Astrocyte (in vitro differentiated cells and primary cell): Measurements from ENCODE around the gene BTN2A1. TPM values are rescaled to one million over a fixed set of nuclear protein-coding genes. Genes with fewer than 3 reads are reported as not detected.

Experiments
- DNase-seq: peaks from one replicate; pipeline ENCODE4 v3.0.0-alpha.2; 2010; ENCODE audit warnings: low read depth
- FAIRE-seq: peaks from 2 replicates; lab custom pipeline; 2011; peaks lifted over from hg19 to GRCh38; lab: Jason Lieb, UNC
- H2AFZ ChIP-seq: 2 replicates; pipeline ENCODE4 v1.6.0; 2012; ENCODE audit warnings: low read depth, low read length, inconsistent platforms
- H3K27ac ChIP-seq: 2 replicates; pipeline ENCODE4 v1.5.1; 2011; ENCODE audit warnings: low read depth, low read length, inconsistent platforms
- H3K27me3 ChIP-seq: 2 replicates; pipeline ENCODE4 v1.6.0; 2011; ENCODE audit warnings: low read length, inconsistent platforms; ENCODE audit not compliant: insufficient read depth
- H3K36me3 ChIP-seq: 2 replicates; pipeline ENCODE4 v1.5.1; 2011; ENCODE audit warnings: low read length, inconsistent platforms; ENCODE audit not compliant: insufficient read depth
- H3K4me1 ChIP-seq: 2 replicates; pipeline ENCODE4 v1.5.1; 2011; ENCODE audit warnings: low read length, inconsistent platforms; ENCODE audit not compliant: insufficient read depth
- H3K4me2 ChIP-seq: 2 replicates; pipeline ENCODE4 v1.6.0; 2012; ENCODE audit warnings: low read length, inconsistent platforms
- H3K4me3 ChIP-seq: 2 replicates; pipeline ENCODE4 v1.5.1; 2011; ENCODE audit warnings: low read depth, mild to moderate bottlenecking, low read length, inconsistent platforms; ENCODE audit not compliant: insufficient read depth
- H3K79me2 ChIP-seq: 2 replicates; pipeline ENCODE4 v1.6.0; 2012; ENCODE audit warnings: mild to moderate bottlenecking, low read length, inconsistent platforms; ENCODE audit not compliant: insufficient read depth
- H3K9ac ChIP-seq: 2 replicates; pipeline ENCODE4 v1.6.0; 2012; ENCODE audit warnings: mild to moderate bottlenecking, low read length, inconsistent platforms
- H3K9me3 ChIP-seq: 2 replicates; pipeline ENCODE4 v1.5.1; 2012; ENCODE audit warnings: low read depth, mild to moderate bottlenecking, low read length, inconsistent platforms; ENCODE audit not compliant: insufficient read depth
- H4K20me1 ChIP-seq: 2 replicates; pipeline ENCODE4 v1.6.0; 2012; ENCODE audit warnings: low read length, inconsistent platforms; ENCODE audit not compliant: insufficient read depth
- H3K27ac Mint-ChIP-seq: one replicate; pipeline ENCODE4 v1.8.0; 2021; ENCODE audit warnings: mild to moderate bottlenecking, mixed read lengths; ENCODE audit not compliant: unreplicated experiment
- H3K27me3 Mint-ChIP-seq: one replicate; pipeline ENCODE4 v1.8.0; 2021; ENCODE audit warnings: low read depth, mixed read lengths; ENCODE audit not compliant: unreplicated experiment
- H3K36me3 Mint-ChIP-seq: one replicate; pipeline ENCODE4 v1.8.0; 2021; ENCODE audit warnings: low read depth, mixed read lengths; ENCODE audit not compliant: unreplicated experiment
- H3K4me1 Mint-ChIP-seq: one replicate; pipeline ENCODE4 v1.8.0; 2021; ENCODE audit warnings: low read depth, mixed read lengths; ENCODE audit not compliant: unreplicated experiment
- H3K4me3 Mint-ChIP-seq: one replicate; pipeline ENCODE4 v1.8.0; 2021; ENCODE audit warnings: mild to moderate bottlenecking, moderate library complexity, mixed read lengths; ENCODE audit not compliant: unreplicated experiment
- H3K9me3 Mint-ChIP-seq: one replicate; pipeline ENCODE4 v1.8.0; 2021; ENCODE audit warnings: mild to moderate bottlenecking, mixed read lengths; ENCODE audit not compliant: unreplicated experiment
- EZH2 ChIP-seq: IDR thresholded peaks from 2 replicates; pipeline ENCODE4 v1.6.1; 2012; ENCODE audit warnings: mild to moderate bottlenecking, low read length, inconsistent platforms; ENCODE audit not compliant: insufficient read depth
- total RNA-seq: library from RNA; stranded (reverse); gene quantifications from 2 replicates; pipeline ENCODE4 v1.2.1, GENCODE V29; 2021
- TF ChIP-seq, protein P1 (sequence below): IDR thresholded peaks from 2 replicates; pipeline ENCODE4 v1.5.1; 2011; ENCODE audit warnings: low read depth, mild to moderate bottlenecking, inconsistent platforms, low read length, moderate library complexity; ENCODE audit not compliant: insufficient read depth

BTN2A1 gene
- total RNA-seq, 1 donor from 2014 or later, result 50.4 TPM

- Histone ChIP-seq H3K79me2 (peaks cover 16% of the 10 kb centered on the region), H3K4me1 (no peaks in the 10 kb centered on the region), H3K4me3 (no peak overlapping the region), H3K27ac (no peak overlapping the region), H3K27me3 (no peaks in the 10 kb centered on the region), H3K4me2 (no peak overlapping the region), H3K9me3 (no peaks in the 10 kb centered on the region), H2AFZ (no peak overlapping the region), H3K36me3 (peaks cover 29% of the 10 kb centered on the region), H3K9ac (no peak overlapping the region), H4K20me1 (no peaks in the 10 kb centered on the region)
- H3K9me3 Mint-ChIP-seq, result peaks cover 5% of the 10 kb centered on the region
- H3K36me3 Mint-ChIP-seq, result peaks cover 51% of the 10 kb centered on the region
- H3K4me1 Mint-ChIP-seq, result peaks cover 1% of the 10 kb centered on the region
- no peak overlapping the region for H3K27ac Mint-ChIP-seq
- DNase-seq (no peak), FAIRE-seq (no peak)
- H3K4me3 Mint-ChIP-seq, result no peak overlapping the region
- no peaks in the 10 kb centered on the region for H3K27me3 Mint-ChIP-seq
- no peak for TF ChIP-seq EZH2
- TF ChIP-seq, protein P1, sequence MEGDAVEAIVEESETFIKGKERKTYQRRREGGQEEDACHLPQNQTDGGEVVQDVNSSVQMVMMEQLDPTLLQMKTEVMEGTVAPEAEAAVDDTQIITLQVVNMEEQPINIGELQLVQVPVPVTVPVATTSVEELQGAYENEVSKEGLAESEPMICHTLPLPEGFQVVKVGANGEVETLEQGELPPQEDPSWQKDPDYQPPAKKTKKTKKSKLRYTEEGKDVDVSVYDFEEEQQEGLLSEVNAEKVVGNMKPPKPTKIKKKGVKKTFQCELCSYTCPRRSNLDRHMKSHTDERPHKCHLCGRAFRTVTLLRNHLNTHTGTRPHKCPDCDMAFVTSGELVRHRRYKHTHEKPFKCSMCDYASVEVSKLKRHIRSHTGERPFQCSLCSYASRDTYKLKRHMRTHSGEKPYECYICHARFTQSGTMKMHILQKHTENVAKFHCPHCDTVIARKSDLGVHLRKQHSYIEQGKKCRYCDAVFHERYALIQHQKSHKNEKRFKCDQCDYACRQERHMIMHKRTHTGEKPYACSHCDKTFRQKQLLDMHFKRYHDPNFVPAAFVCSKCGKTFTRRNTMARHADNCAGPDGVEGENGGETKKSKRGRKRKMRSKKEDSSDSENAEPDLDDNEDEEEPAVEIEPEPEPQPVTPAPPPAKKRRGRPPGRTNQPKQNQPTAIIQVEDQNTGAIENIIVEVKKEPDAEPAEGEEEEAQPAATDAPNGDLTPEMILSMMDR, result no peak
Measured at GRCh38 chr6:26426691-26427450, 30.9 kb upstream of the BTN2A1 start.

GRCh38 chr6:26427451-26427809, 30.3 kb upstream of the BTN2A1 start:
- peaks cover 14% of the 10 kb centered on the region for H3K79me2 ChIP-seq
- H3K27me3 ChIP-seq, result no peaks in the 10 kb centered on the region
- Mint-ChIP-seq H3K27me3 (no peaks in the 10 kb centered on the region), H3K36me3 (peaks cover 51% of the 10 kb centered on the region), H3K4me3 (no peak overlapping the region), H3K4me1 (peaks cover under 1% of the 10 kb centered on the region), H3K9me3 (peaks cover 5% of the 10 kb centered on the region), H3K27ac (no peak overlapping the region)
- H4K20me1 ChIP-seq, result no peaks in the 10 kb centered on the region
- no peak overlapping the region for H3K27ac ChIP-seq
- no peaks in the 10 kb centered on the region for H3K9me3 ChIP-seq
- no peaks in the 10 kb centered on the region for H3K4me1 ChIP-seq
- H3K4me3 ChIP-seq, result no peak overlapping the region
- peaks cover 29% of the 10 kb centered on the region for H3K36me3 ChIP-seq
- DNase-seq (no peak), FAIRE-seq (no peak)
- H2AFZ ChIP-seq, result no peak overlapping the region
- H3K9ac ChIP-seq, result no peak overlapping the region
- TF ChIP-seq EZH2, result no peak
- TF ChIP-seq, protein P1, result no peak
- H3K4me2 ChIP-seq, result no peak overlapping the region

GRCh38 chr6:26428206-26428605, 29.5 kb upstream of the BTN2A1 start:
- Histone ChIP-seq H3K9ac (no peak overlapping the region), H3K4me1 (peaks cover 3% of the 10 kb centered on the region), H3K27ac (no peak overlapping the region), H3K4me3 (no peak overlapping the region), H3K36me3 (peaks cover 29% of the 10 kb centered on the region), H3K79me2 (peaks cover 7% of the 10 kb centered on the region), H3K9me3 (no peaks in the 10 kb centered on the region), H2AFZ (no peak overlapping the region), H3K4me2 (no peak overlapping the region), H3K27me3 (no peaks in the 10 kb centered on the region), H4K20me1 (no peaks in the 10 kb centered on the region)
- peaks cover 5% of the 10 kb centered on the region for H3K9me3 Mint-ChIP-seq
- H3K36me3 Mint-ChIP-seq, result peaks cover 49% of the 10 kb centered on the region
- H3K27ac Mint-ChIP-seq, result no peak overlapping the region
- no peak for TF ChIP-seq EZH2
- TF ChIP-seq, protein P1, result no peak
- H3K4me3 Mint-ChIP-seq, result no peak overlapping the region
- FAIRE-seq (no peak), DNase-seq (no peak)
- no peaks in the 10 kb centered on the region for H3K4me1 Mint-ChIP-seq
- no peaks in the 10 kb centered on the region for H3K27me3 Mint-ChIP-seq
